ENCODE data around the gene TNFRSF18.

- no peak for TF ChIP-seq CTCF (IDR thresholded peaks at IDR 0.05)
- peak in 1 of 3 donors; percentile 7 for TF ChIP-seq POLR2AphosphoS5 (IDR thresholded peaks at IDR 0.05)
Measured at GRCh38 chr1:1153874-1154273, 52.5 kb downstream of the TNFRSF18 start.
